WTC11 (cell line): ENCODE results near the gene PHF14. TPM values are rescaled to one million over a fixed set of nuclear protein-coding genes. Genes with fewer than 3 reads are reported as not detected.

ENCODE experiments used
- ATAC-seq: fragments of 200-7000 bp; cut with Tn5 transposase; 2 replicates; pipeline ENCODE4 v1.10.0; 2021; ENCODE audit warnings: mild to moderate bottlenecking, moderate library complexity
- CTCF ChIA-PET: fragments of 300-600 bp; sonication (Branson Sonifier 250); formaldehyde crosslinking; loops from one replicate; lab custom pipeline; 2021; ENCODE audit warnings: antibody characterized with exemption; lab: Charles Lee
- POLR2A ChIA-PET: fragments of 350-600 bp; sonication (Branson Sonifier 250); formaldehyde crosslinking; loops from one replicate; lab custom pipeline; 2021; ENCODE audit warnings: antibody characterized with exemption; lab: Charles Lee
- DNase-seq: peaks from one replicate; pipeline ENCODE4 v3.0.0; 2021; ENCODE audit warnings: low spot score
- H3K27ac Mint-ChIP-seq: 2 replicates; pipeline ENCODE4 v1.8.0; 2021; ENCODE audit warnings: mixed read lengths
- H3K27me3 Mint-ChIP-seq: 2 replicates; pipeline ENCODE4 v1.8.0; 2021; ENCODE audit warnings: low read depth, mild to moderate bottlenecking, moderate library complexity, mixed read lengths
- H3K36me3 Mint-ChIP-seq: 2 replicates; pipeline ENCODE4 v1.8.0; 2021; ENCODE audit warnings: mixed read lengths
- H3K4me1 Mint-ChIP-seq: 2 replicates; pipeline ENCODE4 v1.8.0; 2022; ENCODE audit warnings: mixed read lengths
- H3K4me3 Mint-ChIP-seq: 2 replicates; pipeline ENCODE4 v1.8.0; 2021; ENCODE audit warnings: mild to moderate bottlenecking, moderate library complexity, mixed read lengths
- H3K9me3 Mint-ChIP-seq: 2 replicates; pipeline ENCODE4 v1.8.0; 2021; ENCODE audit warnings: mixed read lengths
- AFF4 ChIP-seq: sonication (generic); formaldehyde crosslinking; IDR thresholded peaks from 2 replicates; pipeline ENCODE4 v1.8.1; 2023; ENCODE audit warnings: mild to moderate bottlenecking, missing genetic modification reagents, borderline replicate concordance
- CBFB ChIP-seq: sonication (generic); formaldehyde crosslinking; IDR thresholded peaks from 2 replicates; pipeline ENCODE4 v1.8.1; 2022; ENCODE audit warnings: mild to moderate bottlenecking, low read depth, missing genetic modification reagents
- CREB1 ChIP-seq: sonication (generic); formaldehyde crosslinking; IDR thresholded peaks from 2 replicates; pipeline ENCODE4 v1.8.0; 2023; ENCODE audit warnings: mild to moderate bottlenecking, missing genetic modification reagents
- CREM ChIP-seq: sonication (generic); formaldehyde crosslinking; IDR thresholded peaks from 2 replicates; pipeline ENCODE4 v1.8.1; 2022; ENCODE audit warnings: mild to moderate bottlenecking, missing genetic modification reagents, moderate library complexity
- ELF4 ChIP-seq: sonication (generic); formaldehyde crosslinking; IDR thresholded peaks from 2 replicates; pipeline ENCODE4 v1.8.1; 2022; ENCODE audit warnings: low read depth, mild to moderate bottlenecking, moderate library complexity, missing genetic modification reagents
- EMX1 ChIP-seq: fragments of 250-450 bp; sonication (Bioruptor Pico); IDR thresholded peaks from 2 replicates; pipeline ENCODE4 v1.8.0; 2021; ENCODE audit warnings: mild to moderate bottlenecking
- GRHL2 ChIP-seq: fragments of 250-450 bp; sonication (Bioruptor Pico); IDR thresholded peaks from 2 replicates; pipeline ENCODE4 v1.8.0; 2022; ENCODE audit warnings: mild to moderate bottlenecking, moderate library complexity; ENCODE audit not compliant: insufficient replicate concordance, severe bottlenecking
- HMGA2 ChIP-seq: fragments of 250-450 bp; sonication (Bioruptor Pico); IDR thresholded peaks from 2 replicates; pipeline ENCODE4 v1.4.0; 2021; ENCODE audit warnings: mild to moderate bottlenecking, moderate library complexity
- HMGXB4 ChIP-seq: sonication (generic); formaldehyde crosslinking; IDR thresholded peaks from 2 replicates; pipeline ENCODE4 v1.8.1; 2023; ENCODE audit warnings: mild to moderate bottlenecking, moderate library complexity, missing genetic modification reagents
- JUN ChIP-seq: sonication (generic); formaldehyde crosslinking; IDR thresholded peaks from 2 replicates; pipeline ENCODE4 v1.8.0; 2023; ENCODE audit warnings: mild to moderate bottlenecking, missing genetic modification reagents
- KAT7 ChIP-seq: sonication (generic); formaldehyde crosslinking; IDR thresholded peaks from 2 replicates; pipeline ENCODE4 v1.8.1; 2023; ENCODE audit warnings: missing genetic modification reagents, mild to moderate bottlenecking, borderline replicate concordance
- MAX ChIP-seq: sonication (generic); formaldehyde crosslinking; IDR thresholded peaks from 2 replicates; pipeline ENCODE4 v1.8.0; 2022; ENCODE audit warnings: mild to moderate bottlenecking, missing genetic modification reagents
- MXD4 ChIP-seq: fragments of 250-450 bp; sonication (Bioruptor Pico); IDR thresholded peaks from 2 replicates; pipeline ENCODE4 v1.8.0; 2021; ENCODE audit warnings: mild to moderate bottlenecking, moderate library complexity, borderline replicate concordance
- NFATC4 ChIP-seq: fragments of 250-450 bp; sonication (Bioruptor Pico); IDR thresholded peaks from 2 replicates; pipeline ENCODE4 v1.9.0; 2021; ENCODE audit warnings: mild to moderate bottlenecking
- NFYB ChIP-seq: sonication (generic); formaldehyde crosslinking; conservative IDR thresholded peaks from 2 replicates; pipeline ENCODE4 v1.8.0; 2022; ENCODE audit warnings: low read depth, missing genetic modification reagents
- OVOL2 ChIP-seq: fragments of 250-450 bp; sonication (Bioruptor Pico); IDR thresholded peaks from 2 replicates; pipeline ENCODE4 v1.9.0; 2021; ENCODE audit warnings: mild to moderate bottlenecking, borderline replicate concordance
- RELA ChIP-seq: sonication (generic); formaldehyde crosslinking; IDR thresholded peaks from 2 replicates; pipeline ENCODE4 v1.8.1; 2022; ENCODE audit warnings: missing genetic modification reagents, mild to moderate bottlenecking, borderline replicate concordance
- STAT6 ChIP-seq: sonication (generic); formaldehyde crosslinking; conservative IDR thresholded peaks from 2 replicates; pipeline ENCODE4 v1.8.1; 2023; ENCODE audit warnings: mild to moderate bottlenecking, low read depth, missing genetic modification reagents, moderate library complexity
- ZBTB21 ChIP-seq: sonication (generic); formaldehyde crosslinking; IDR thresholded peaks from 2 replicates; pipeline ENCODE4 v1.8.1; 2023; ENCODE audit warnings: mild to moderate bottlenecking, missing genetic modification reagents, borderline replicate concordance
- ZNF138 ChIP-seq: sonication (generic); formaldehyde crosslinking; conservative IDR thresholded peaks from 2 replicates; pipeline ENCODE4 v1.8.1; 2022; ENCODE audit warnings: mild to moderate bottlenecking, moderate library complexity, missing genetic modification reagents
- total RNA-seq: library from RNA; stranded (reverse); gene quantifications from 3 replicates; pipeline ENCODE4 v1.2.3, GENCODE V29; 2021

Gene PHF14
- total RNA-seq, 1 experiment from 2014 or later, result 47.7 TPM

- TF ChIP-seq HMGXB4 (CRISPR knock-in tag), result no peak
- TF ChIP-seq, all 79 proteins: peak for 0
Measured at GRCh38 chr7:11155883-11156282, 182.2 kb downstream of the PHF14 start (continued).

GRCh38 chr7:11161499-11161898, 187.8 kb downstream of the PHF14 start:
- TF ChIP-seq MXD4 (CRISPR knock-in tag), result no peak
- TF ChIP-seq HMGA2 (CRISPR knock-in tag), result peak; percentile 93
- no peaks in the 10 kb centered on the region for H3K4me1 Mint-ChIP-seq
- no peak for ATAC-seq
- ChIA-PET CTCF (no interaction called here), POLR2A (no interaction called here)
- H3K9me3 Mint-ChIP-seq, result no peaks in the 10 kb centered on the region
- H3K4me3 Mint-ChIP-seq, result no peak overlapping the region
- no peaks in the 10 kb centered on the region for H3K27me3 Mint-ChIP-seq
- no peak overlapping the region for H3K27ac Mint-ChIP-seq
- H3K36me3 Mint-ChIP-seq, result no peaks in the 10 kb centered on the region
- no peak for DNase-seq

- Mint-ChIP-seq H3K4me1 (no peaks in the 10 kb centered on the region), H3K9me3 (no peaks in the 10 kb centered on the region), H3K4me3 (no peak overlapping the region), H3K27ac (no peak overlapping the region), H3K27me3 (no peaks in the 10 kb centered on the region)
- CTCF ChIA-PET, result no interaction called here
- TF ChIP-seq CREB1 (CRISPR knock-in tag) (no peak), KAT7 (CRISPR knock-in tag) (no peak), EMX1 (CRISPR knock-in tag) (no peak), ZBTB21 (no peak), JUN (no peak), ZNF138 (CRISPR knock-in tag) (no peak), RELA (CRISPR knock-in tag) (no peak), NFATC4 (CRISPR knock-in tag) (no peak)
- TF ChIP-seq, all 79 proteins: peak for 0
- POLR2A ChIA-PET, result no interaction called here
- no peaks in the 10 kb centered on the region for H3K36me3 Mint-ChIP-seq
- ATAC-seq (no peak), DNase-seq (no peak)
Measured at GRCh38 chr7:11163220-11163619, 189.5 kb downstream of the PHF14 start.

GRCh38 chr7:11166051-11166450, 192.4 kb downstream of the PHF14 start:
- DNase-seq, result no peak
- TF ChIP-seq GRHL2 (no peak), MAX (CRISPR knock-in tag) (no peak), ELF4 (no peak), CREB1 (CRISPR knock-in tag) (no peak), STAT6 (no peak), OVOL2 (CRISPR knock-in tag) (no peak), NFYB (no peak), CBFB (CRISPR knock-in tag) (no peak), AFF4 (no peak), CREM (CRISPR knock-in tag) (no peak)
- TF ChIP-seq, all 79 proteins: peak for 0
- ChIA-PET CTCF (no interaction called here), POLR2A (no interaction called here)
- Mint-ChIP-seq H3K4me1 (no peaks in the 10 kb centered on the region), H3K27me3 (no peaks in the 10 kb centered on the region), H3K4me3 (no peak overlapping the region), H3K36me3 (no peaks in the 10 kb centered on the region), H3K9me3 (no peaks in the 10 kb centered on the region), H3K27ac (no peak overlapping the region)
- no peak for ATAC-seq
